IMR-90 (cell line): ENCODE measurements around the gene CDK5. TPM values are rescaled to one million over a fixed set of nuclear protein-coding genes. Genes with fewer than 3 reads are reported as not detected.

ENCODE experiments used
- ATAC-seq: fragments of 200-7000 bp; cut with Tn5 transposase; 2 replicates; pipeline ENCODE4 v1.9.1; 2020; ENCODE audit warnings: low read depth, mild to moderate bottlenecking, moderate library complexity
- BruUV-seq: library from RNA; stranded (reverse); fragments of 400-500 nt; replicated peaks from 2 replicates; lab custom pipeline; 2021; lab: Mats Ljungman, UMichigan
- CTCF ChIA-PET: fragments of 300-600 bp; formaldehyde crosslinking; extraction: SDS; loops from one replicate; lab custom pipeline; 2021; ENCODE audit warnings: antibody characterized with exemption; lab: Yijun Ruan, JAX
- POLR2A ChIA-PET: fragments of 300-600 bp; sonication (Branson Sonifier 250); formaldehyde crosslinking; loops from one replicate; lab custom pipeline; 2022; ENCODE audit warnings: antibody characterized with exemption; ENCODE audit not compliant: unreplicated experiment; lab: Charles Lee
- DNase-seq: peaks from one replicate; pipeline ENCODE4 v3.0.0; 2013
- H2AFZ ChIP-seq: replicated peaks from 2 replicates; pipeline ENCODE3; 2013; ENCODE audit warnings: low read length, mild to moderate bottlenecking; ENCODE audit not compliant: poor library complexity
- H2AK5ac ChIP-seq: 2 replicates; pipeline ENCODE4 v1.6.1; 2013; ENCODE audit warnings: low read depth, low read length, inconsistent platforms
- H2AK9ac ChIP-seq: replicated peaks from 2 replicates; pipeline ENCODE3; 2013; ENCODE audit warnings: mild to moderate bottlenecking, low read depth, low read length, moderate library complexity; ENCODE audit not compliant: poor library complexity
- H2BK120ac ChIP-seq: 2 replicates; pipeline ENCODE4 v1.6.1; 2013; ENCODE audit warnings: low read depth, low read length, inconsistent platforms
- H2BK15ac ChIP-seq: 3 replicates; pipeline ENCODE4 v1.6.1; 2013; ENCODE audit warnings: low read depth, low read length, inconsistent platforms
- H2BK20ac ChIP-seq: 2 replicates; pipeline ENCODE4 v1.6.1; 2013; ENCODE audit warnings: low read depth, mild to moderate bottlenecking, inconsistent platforms, low read length, moderate library complexity
- H2BK5ac ChIP-seq: 2 replicates; pipeline ENCODE4 v1.6.1; 2013; ENCODE audit warnings: mild to moderate bottlenecking, low read depth, low read length, inconsistent platforms; ENCODE audit not compliant: poor library complexity, severe bottlenecking
- H3K14ac ChIP-seq: replicated peaks from 2 replicates; pipeline ENCODE4 v1.6.1; 2013; ENCODE audit warnings: low read depth, low read length, inconsistent platforms
- H3K18ac ChIP-seq: 2 replicates; pipeline ENCODE4 v1.6.1; 2013; ENCODE audit warnings: low read depth, low read length, control low read depth
- H3K23ac ChIP-seq: 2 replicates; pipeline ENCODE4 v1.6.1; 2013; ENCODE audit warnings: low read depth, low read length, inconsistent platforms
- H3K27ac ChIP-seq: 2 replicates; pipeline ENCODE4 v1.5.1; 2013; ENCODE audit warnings: mild to moderate bottlenecking, control low read depth, low read length; ENCODE audit not compliant: insufficient read depth
- H3K27me3 ChIP-seq: 2 replicates; pipeline ENCODE4 v1.6.1; 2013; ENCODE audit warnings: low read length; ENCODE audit not compliant: control insufficient read depth, insufficient read depth
- H3K36me3 ChIP-seq: 2 replicates; pipeline ENCODE4 v1.6.1; 2013; ENCODE audit warnings: low read length, mixed read lengths; ENCODE audit not compliant: control insufficient read depth, insufficient read depth
- H3K4ac ChIP-seq: 2 replicates; pipeline ENCODE4 v1.6.1; 2013; ENCODE audit warnings: low read depth, low read length, inconsistent platforms
- H3K4me1 ChIP-seq: 2 replicates; pipeline ENCODE4 v1.6.1; 2013; ENCODE audit warnings: low read length, mixed read lengths; ENCODE audit not compliant: control insufficient read depth, insufficient read depth
- H3K4me2 ChIP-seq: 2 replicates; pipeline ENCODE4 v1.6.1; 2013; ENCODE audit warnings: low read depth, mild to moderate bottlenecking, control low read depth, low read length, moderate library complexity
- H3K4me3 ChIP-seq: 2 replicates; pipeline ENCODE4 v1.5.1; 2013; ENCODE audit warnings: low read depth, mild to moderate bottlenecking, control low read depth, low read length, moderate library complexity; ENCODE audit not compliant: insufficient read depth
- H3K56ac ChIP-seq: 2 replicates; pipeline ENCODE4 v1.6.1; 2013; ENCODE audit warnings: low read length, inconsistent platforms; ENCODE audit not compliant: insufficient read depth; ENCODE audit errors: extremely low read depth
- H3K79me1 ChIP-seq, 2 experiments: 2 replicates each; pipeline ENCODE4 v1.6.1; 2013; ENCODE audit warnings: low read length in 2 of 2, inconsistent platforms in 1 of 2, low read depth in 1 of 2
- H3K9ac ChIP-seq: 2 replicates; pipeline ENCODE4 v1.6.1; 2013; ENCODE audit warnings: low read depth, low read length, control low read depth
- H3K9me1 ChIP-seq: 2 replicates; pipeline ENCODE4 v1.6.1; 2013; ENCODE audit warnings: low read length, inconsistent platforms; ENCODE audit not compliant: insufficient read depth
- H3K9me3 ChIP-seq: 2 replicates; pipeline ENCODE4 v1.6.1; 2013; ENCODE audit warnings: low read length; ENCODE audit not compliant: control insufficient read depth, insufficient read depth
- H4K20me1 ChIP-seq: 2 replicates; pipeline ENCODE4 v1.6.1; 2013; ENCODE audit warnings: low read length, inconsistent platforms; ENCODE audit not compliant: insufficient read depth
- H4K5ac ChIP-seq: 2 replicates; pipeline ENCODE4 v1.6.1; 2013; ENCODE audit warnings: mild to moderate bottlenecking, low read depth, low read length, control low read depth
- H4K8ac ChIP-seq, 2 experiments: 2 replicates each; pipeline ENCODE4 v1.6.1; 2013; ENCODE audit warnings: low read depth in 2 of 2, low read length in 2 of 2, control low read depth in 1 of 2, inconsistent platforms in 1 of 2
- H4K91ac ChIP-seq: 2 replicates; pipeline ENCODE4 v1.6.1; 2013; ENCODE audit warnings: low read depth, low read length, inconsistent platforms; ENCODE audit not compliant: insufficient read depth
- BHLHE40 ChIP-seq: fragments of 150-350 bp; IDR thresholded peaks from 2 replicates; pipeline ENCODE4 v1.6.1; 2016; ENCODE audit warnings: mild to moderate bottlenecking, low read depth, low read length
- CEBPB ChIP-seq: IDR thresholded peaks from 2 replicates; pipeline ENCODE4 v1.6.1; 2012; ENCODE audit warnings: low read depth, low read length, improper control_type of control experiment
- MAFK ChIP-seq: IDR thresholded peaks from 2 replicates; pipeline ENCODE4 v1.6.1; 2012; ENCODE audit warnings: low read depth, low read length, improper control_type of control experiment
- MXI1 ChIP-seq: IDR thresholded peaks from 2 replicates; pipeline ENCODE4 v1.6.1; 2012; ENCODE audit warnings: low read depth, mild to moderate bottlenecking, low read length, moderate library complexity, borderline replicate concordance
- POLR2A ChIP-seq: IDR thresholded peaks from 2 replicates; pipeline ENCODE4 v1.6.1; 2012; ENCODE audit warnings: mild to moderate bottlenecking, low read depth, low read length
- RAD21 ChIP-seq: IDR thresholded peaks from 2 replicates; pipeline ENCODE4 v1.6.1; 2012; ENCODE audit warnings: low read length, improper control_type of control experiment
- WGBS, 2 experiments: methylation state at CpG; one replicate each; pipeline versions ENCODE4 v1.1.5 to v1.1.7; 2013; ENCODE audit warnings: missing lambda C conversion rate in 2 of 2; ENCODE audit not compliant: insufficient read length in 1 of 2; ENCODE audit errors: extremely low coverage in 2 of 2; 5-methylcytosine and 5-hydroxymethylcytosine counted together
- dilution Hi-C: fragments of 300-500 bp; cut with HindIII; formaldehyde crosslinking; loops from one replicate; pipeline ENCODE4 v1.14.3; 2018; ENCODE audit warnings: low sequenced_read_pairs; ENCODE audit not compliant: unreplicated experiment
- in situ Hi-C: fragments of 300-500 bp; cut with MboI; formaldehyde crosslinking; loops from 3 replicates; pipeline ENCODE4 v1.14.3; 2019; ENCODE audit warnings: low sequenced_read_pairs, inconsistent platforms, mixed read lengths
- intact Hi-C: fragments of 100-400 bp; cut with micrococcal nuclease; formaldehyde crosslinking; loops from 2 replicates; pipeline ENCODE4 v1.10.0; 2022
- polyA plus RNA-seq, 3 experiments: library from polyadenylated mRNA; depleted of rRNA; stranded (reverse); fragments of >200 nt; gene quantifications; 2 replicates each; pipeline ENCODE4 v1.2.3, GENCODE V29; 2012; ENCODE audit warnings: low replicate concordance in 1 of 3
- total RNA-seq: library from RNA; depleted of rRNA; stranded (reverse); fragments of >200 nt; gene quantifications from 2 replicates; pipeline ENCODE4 v1.2.3, GENCODE V29; 2012
- TF ChIP-seq, protein P1 (sequence below): fragments of 150-350 bp; IDR thresholded peaks from 2 replicates; pipeline ENCODE4 v1.6.1; 2016; ENCODE audit warnings: low read depth, mild to moderate bottlenecking, low read length, moderate library complexity, borderline replicate concordance

The CDK5 gene
- total and polyA plus RNA-seq, 2 of the 4 experiments (the other 2 are of a cell fraction), result 22.4 to 34.8 TPM

DNA sequence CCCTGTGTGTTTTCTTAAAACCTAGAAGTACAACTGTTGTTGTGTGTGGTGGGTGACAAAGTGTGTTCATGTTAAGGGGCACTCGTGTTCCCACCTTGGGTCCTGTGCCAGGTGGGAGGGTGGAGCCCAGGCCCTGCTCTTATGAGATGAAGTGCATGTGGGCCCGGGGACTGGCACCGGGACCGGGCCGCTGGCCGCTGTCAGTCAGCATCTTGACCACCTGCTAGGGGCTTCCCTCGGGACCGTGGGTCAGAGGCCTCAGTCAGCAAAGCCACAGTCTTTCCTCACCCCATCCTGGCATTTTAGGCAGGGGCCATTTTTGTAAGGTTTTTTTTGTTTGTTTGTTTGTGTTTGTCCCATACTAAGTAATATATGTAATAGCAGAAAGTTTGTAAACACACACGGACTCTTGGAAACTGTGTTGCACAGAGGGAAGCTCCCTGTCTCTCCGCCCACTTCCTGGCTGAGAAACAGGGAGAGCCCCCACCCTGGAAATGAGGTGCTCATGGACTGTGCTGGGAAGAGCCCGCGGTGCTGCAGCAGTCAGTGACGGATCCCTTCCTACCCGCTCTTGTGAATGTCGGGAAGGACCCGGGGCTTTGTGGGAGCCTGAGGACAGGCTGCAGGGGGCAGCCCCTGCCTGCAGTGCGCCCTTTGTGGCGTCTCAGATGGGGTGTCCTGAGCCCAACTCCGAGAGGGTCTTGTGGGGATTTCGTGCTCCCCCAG lies 42.0 kb upstream of the CDK5 start:
- Histone ChIP-seq H2AK5ac (no peak overlapping the region), H3K18ac (no peak overlapping the region), H3K4ac (no peak overlapping the region), H3K27me3 (no peaks in the 10 kb centered on the region), H4K91ac (no peak overlapping the region), H4K5ac (no peak overlapping the region), H3K56ac (no peak overlapping the region), H3K4me3 (no peak overlapping the region), H3K36me3 (0 out of 2 replicates have a peak, but pooled peaks cover 1% of the 10 kb centered on the region), H2BK20ac (no peak overlapping the region), H3K23ac (no peak overlapping the region), H3K79me1 (peaks cover 19 to 89% of the 10 kb centered on the region in 2 experiments), H4K8ac (no peak overlapping the region), H3K14ac (no peak overlapping the region), H2BK120ac (no peak overlapping the region), H2BK5ac (no peak overlapping the region), H2AK9ac (no peak overlapping the region), H2BK15ac (no peak overlapping the region), H3K27ac (no peak overlapping the region), H3K9me3 (no peaks in the 10 kb centered on the region), H3K4me1 (peaks cover 10% of the 10 kb centered on the region), H4K20me1 (peaks cover 92% of the 10 kb centered on the region), H3K4me2 (no peak overlapping the region), H2AFZ (no peak overlapping the region), H3K9me1 (peaks cover 13% of the 10 kb centered on the region; the same call in 1 of the 2 replicates), H3K9ac (no peak overlapping the region)
- ChIA-PET POLR2A (no interaction called here), CTCF (interaction anchor here (1.2 kb wide), 1 partner anchor 9 kb away, joined by 3 read pairs; no protein-coding TSS in a partner anchor)
- intact Hi-C loops (no loop called here), dilution Hi-C loops (no loop called here), in situ Hi-C loops (loop anchor here (10.0 to 25.0 kb wide), 2 partner anchors 195 to 312 kb away; no protein-coding TSS in a partner anchor)
- no peak for DNase-seq
- BruUV-seq, result no TSS peak
- 73% methylated on average over 4 of the region's 20 CpGs; no CpG with 5 or more reads in 1 of the 2 experiments for WGBS, 2 experiments
- no peak for ATAC-seq
- TF ChIP-seq POLR2A, result no peak
- no peak for TF ChIP-seq BHLHE40
- TF ChIP-seq RAD21, result no peak
- TF ChIP-seq CEBPB, result no peak
- TF ChIP-seq MAFK, result no peak
- TF ChIP-seq MXI1, result no peak
- TF ChIP-seq, protein P1, sequence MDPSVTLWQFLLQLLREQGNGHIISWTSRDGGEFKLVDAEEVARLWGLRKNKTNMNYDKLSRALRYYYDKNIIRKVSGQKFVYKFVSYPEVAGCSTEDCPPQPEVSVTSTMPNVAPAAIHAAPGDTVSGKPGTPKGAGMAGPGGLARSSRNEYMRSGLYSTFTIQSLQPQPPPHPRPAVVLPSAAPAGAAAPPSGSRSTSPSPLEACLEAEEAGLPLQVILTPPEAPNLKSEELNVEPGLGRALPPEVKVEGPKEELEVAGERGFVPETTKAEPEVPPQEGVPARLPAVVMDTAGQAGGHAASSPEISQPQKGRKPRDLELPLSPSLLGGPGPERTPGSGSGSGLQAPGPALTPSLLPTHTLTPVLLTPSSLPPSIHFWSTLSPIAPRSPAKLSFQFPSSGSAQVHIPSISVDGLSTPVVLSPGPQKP, result no peak
